Esophagus muscularis mucosa (tissue), 4 donors: ENCODE data around the gene ADORA2B. TPM values are rescaled to one million over a fixed set of nuclear protein-coding genes. Genes with fewer than 3 reads are reported as not detected.

Experiments used
- DNase-seq: peaks from one replicate; pipeline ENCODE4 v3.0.0-alpha.2; 2017; ENCODE audit errors: extremely low spot score
- H3K27ac ChIP-seq, 4 donors: fragments of 200-600 bp; sonication (generic); replicated peaks in 1 of 4; 1 replicate in 3 of 4; 2 replicates in 1 of 4; pipeline ENCODE4 v1.5.1; 2016 to 2019; ENCODE audit warnings: mild to moderate bottlenecking in 1 of 4
- H3K27me3 ChIP-seq, 4 donors: fragments of 200-600 bp; sonication (generic); one replicate each; pipeline versions ENCODE4 v1.5.1 to v1.6.0; 2016 to 2019
- H3K36me3 ChIP-seq, 4 donors: fragments of 200-600 bp; sonication (generic); one replicate each; pipeline ENCODE4 v1.5.1; 2016 to 2019
- H3K4me1 ChIP-seq, 4 donors: fragments of 200-600 bp; sonication (generic); one replicate each; pipeline ENCODE4 v1.5.1; 2016 to 2019
- H3K4me3 ChIP-seq, 4 donors: fragments of 200-600 bp; sonication (generic); 1 replicate in 2 of 4; 2 replicates in 2 of 4; pipeline ENCODE4 v1.5.1; 2016 to 2019; ENCODE audit warnings: mild to moderate bottlenecking in 4 of 4, moderate library complexity in 1 of 4
- H3K9me3 ChIP-seq, 4 donors: fragments of 200-600 bp; sonication (generic); 1 replicate in 3 of 4; 2 replicates in 1 of 4; pipeline ENCODE4 v1.5.1; 2016 to 2019
- EP300 ChIP-seq: sonication (generic); formaldehyde crosslinking; IDR thresholded peaks from one replicate; pipeline ENCODE4 v1.6.1; 2017; ENCODE audit warnings: antibody characterized with exemption
- POLR2A ChIP-seq: fragments of 450-650 bp; IDR thresholded peaks from one replicate; pipeline ENCODE4 v1.6.1; 2017; ENCODE audit warnings: antibody characterized with exemption, moderate library complexity, mild to moderate bottlenecking, low read depth
- POLR2AphosphoS5 ChIP-seq, 2 donors: sonication (generic); formaldehyde crosslinking; IDR thresholded peaks; one replicate each; pipeline ENCODE4 v1.6.1; 2017; ENCODE audit warnings: antibody characterized with exemption in 2 of 2
- WGBS: methylation state at CpG from one replicate; pipeline ENCODE4 v1.1.5; 2018; 5-methylcytosine and 5-hydroxymethylcytosine counted together
- intact Hi-C: fragments of 100-400 bp; cut with DNase I; formaldehyde crosslinking; loops from one replicate; pipeline ENCODE4 v1.15.1; 2023
- total RNA-seq, 4 donors: library from RNA; depleted of rRNA; stranded (reverse); fragments of >200 nt; gene quantifications; one replicate each; pipeline versions ENCODE4 v1.1.0 to v1.2.1, GENCODE V29; 2016
- TF ChIP-seq, protein P1 (sequence below), 3 experiments: fragments of 200-600 bp in 2 of 3; fragments of 450-650 bp in 1 of 3; sonication (generic) in 2 of 3; IDR thresholded peaks; one replicate each; pipeline ENCODE4 v1.5.1; 2017 to 2019; ENCODE audit warnings: antibody characterized with exemption in 3 of 3, mild to moderate bottlenecking in 2 of 3, moderate library complexity in 1 of 3

ADORA2B gene
- total RNA-seq, 4 donors from 2014 or later = 0.26 to 0.75 (median 0.37) TPM

DNA sequence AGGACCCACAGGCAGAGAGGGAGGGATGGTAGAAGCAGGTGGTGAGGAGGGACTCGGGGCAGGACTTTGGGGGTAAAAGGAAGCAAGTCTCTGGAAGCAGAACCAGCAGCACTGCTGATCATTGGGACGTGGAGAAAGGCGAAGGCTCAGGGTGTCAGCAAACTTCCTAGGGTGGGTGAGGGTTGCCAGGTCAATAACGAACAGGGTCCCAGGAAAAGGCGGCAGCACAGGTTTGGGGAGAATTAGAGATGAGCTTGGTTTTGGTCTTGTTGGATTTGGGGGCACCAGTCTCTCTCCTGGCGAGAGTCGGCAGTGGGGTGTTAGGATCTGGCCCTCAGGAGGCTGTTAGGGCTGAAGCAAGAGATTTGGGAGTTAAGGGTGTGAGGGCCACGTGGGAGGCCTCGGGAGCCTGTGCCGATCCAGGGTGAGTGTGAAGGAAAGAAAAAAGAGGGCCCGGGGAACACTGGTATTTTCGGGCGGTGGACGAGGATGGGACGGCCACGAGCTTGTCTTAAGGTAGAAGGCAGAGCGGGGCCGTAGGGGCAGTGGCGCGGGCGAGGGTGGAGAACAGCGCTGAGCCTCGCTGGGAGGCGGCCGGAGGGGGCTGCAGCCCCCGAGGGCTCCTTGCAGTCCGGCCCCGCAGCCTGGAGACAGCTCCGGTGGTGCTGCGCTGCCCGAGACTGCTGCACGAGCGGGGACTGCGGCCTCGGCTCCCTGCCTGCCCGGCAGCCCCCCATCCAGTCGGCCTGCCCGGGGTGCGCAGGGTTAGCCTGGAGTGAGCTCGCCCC is 765 bp upstream of the ADORA2B start:
- Histone ChIP-seq H3K36me3 (no peaks in the 10 kb centered on the region), H3K27ac (peak overlapping the region in 1 of 4 donors; percentile 23), H3K9me3 (no peaks in the 10 kb centered on the region), H3K27me3 (peaks cover 0 to 42% (median 4%) of the 10 kb centered on the region in 4 donors), H3K4me3 (peak overlapping the region; percentile 57 to 70 (median 64)), H3K4me1 (peaks cover 17 to 39% (median 34%) of the 10 kb centered on the region in 4 donors)
- TF ChIP-seq EP300 = no peak
- TF ChIP-seq POLR2A = no peak
- TF ChIP-seq, protein P1, sequence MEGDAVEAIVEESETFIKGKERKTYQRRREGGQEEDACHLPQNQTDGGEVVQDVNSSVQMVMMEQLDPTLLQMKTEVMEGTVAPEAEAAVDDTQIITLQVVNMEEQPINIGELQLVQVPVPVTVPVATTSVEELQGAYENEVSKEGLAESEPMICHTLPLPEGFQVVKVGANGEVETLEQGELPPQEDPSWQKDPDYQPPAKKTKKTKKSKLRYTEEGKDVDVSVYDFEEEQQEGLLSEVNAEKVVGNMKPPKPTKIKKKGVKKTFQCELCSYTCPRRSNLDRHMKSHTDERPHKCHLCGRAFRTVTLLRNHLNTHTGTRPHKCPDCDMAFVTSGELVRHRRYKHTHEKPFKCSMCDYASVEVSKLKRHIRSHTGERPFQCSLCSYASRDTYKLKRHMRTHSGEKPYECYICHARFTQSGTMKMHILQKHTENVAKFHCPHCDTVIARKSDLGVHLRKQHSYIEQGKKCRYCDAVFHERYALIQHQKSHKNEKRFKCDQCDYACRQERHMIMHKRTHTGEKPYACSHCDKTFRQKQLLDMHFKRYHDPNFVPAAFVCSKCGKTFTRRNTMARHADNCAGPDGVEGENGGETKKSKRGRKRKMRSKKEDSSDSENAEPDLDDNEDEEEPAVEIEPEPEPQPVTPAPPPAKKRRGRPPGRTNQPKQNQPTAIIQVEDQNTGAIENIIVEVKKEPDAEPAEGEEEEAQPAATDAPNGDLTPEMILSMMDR (IDR thresholded peaks at IDR 0.05) = no peak
- no peak for TF ChIP-seq POLR2AphosphoS5 (IDR thresholded peaks at IDR 0.05)
- no peak for DNase-seq
- intact Hi-C loops = loop anchor here (10.0 kb wide), 1 partner anchor 51 kb away; the partner anchor contains the start of genes TTC19 and ZSWIM7
- WGBS = 24% methylated on average over 32 of the region's 40 CpGs

DNA sequence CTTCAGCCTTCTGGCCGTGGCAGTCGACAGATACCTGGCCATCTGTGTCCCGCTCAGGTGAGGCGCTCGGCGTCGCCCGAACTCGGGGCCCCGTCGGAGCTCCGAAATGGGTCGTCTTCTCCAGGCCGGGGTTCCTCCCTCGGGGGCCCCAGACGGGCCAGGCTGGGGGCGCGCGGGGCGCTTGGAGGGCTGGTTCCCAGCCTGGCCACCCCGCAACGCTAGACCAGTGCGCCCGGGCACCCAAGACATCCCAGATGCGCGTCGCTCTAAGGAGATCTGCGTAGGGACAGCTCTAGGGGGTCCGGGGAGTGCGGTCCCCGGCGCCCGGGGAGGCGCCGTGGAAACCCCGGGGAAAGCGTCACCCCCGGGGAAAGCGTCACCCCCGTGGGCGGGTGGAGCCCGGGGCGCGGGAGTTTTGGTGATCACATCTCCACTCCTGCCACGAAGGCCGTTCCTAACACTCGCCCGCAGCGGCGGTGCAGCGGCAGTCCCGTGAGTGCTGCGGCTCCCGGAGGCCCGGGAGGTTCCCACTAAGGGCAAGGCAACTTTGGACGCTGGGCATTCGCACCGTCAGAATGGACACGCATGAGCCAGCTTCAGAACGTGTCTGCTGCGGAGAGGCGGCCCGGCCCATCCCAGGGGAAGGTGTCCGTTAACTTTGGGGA is 729 bp downstream of the ADORA2B start:
- no peak for DNase-seq
- WGBS = 40% methylated on average over 3 of the region's 64 CpGs
- no peaks in the 10 kb centered on the region for H3K9me3 ChIP-seq
- H3K4me1 ChIP-seq = peaks cover 17 to 39% (median 34%) of the 10 kb centered on the region in 4 donors
- TF ChIP-seq, protein P1 (IDR thresholded peaks at IDR 0.05) = no peak
- TF ChIP-seq POLR2AphosphoS5 (IDR thresholded peaks at IDR 0.05) (no peak), EP300 (no peak), POLR2A (no peak)
- H3K36me3 ChIP-seq = no peaks in the 10 kb centered on the region
- H3K27me3 ChIP-seq = peaks cover 0 to 42% (median 4%) of the 10 kb centered on the region in 4 donors
- intact Hi-C loops = loop anchor here (10.0 kb wide), 1 partner anchor 49 kb away; the partner anchor contains the start of genes TTC19 and ZSWIM7
- H3K4me3 ChIP-seq = peak overlapping the region; percentile 57 to 70 (median 64)
- H3K27ac ChIP-seq = no peak overlapping the region

GRCh38 chr17:15946611-15947120 is 1.7 kb downstream of the ADORA2B start:
- no peak overlapping the region for H3K27ac ChIP-seq
- peaks cover 17 to 39% (median 34%) of the 10 kb centered on the region in 4 donors for H3K4me1 ChIP-seq
- no peaks in the 10 kb centered on the region for H3K36me3 ChIP-seq
- intact Hi-C loops = loop anchor here (10.0 kb wide), 1 partner anchor 48 kb away; the partner anchor contains the start of genes TTC19 and ZSWIM7
- no peaks in the 10 kb centered on the region for H3K9me3 ChIP-seq
- no peak overlapping the region for H3K4me3 ChIP-seq
- no peak for DNase-seq
- 68% methylated on average over 8 of the region's 9 CpGs for WGBS
- peaks cover 0 to 42% (median 4%) of the 10 kb centered on the region in 4 donors for H3K27me3 ChIP-seq
- TF ChIP-seq EP300 (no peak), POLR2AphosphoS5 (IDR thresholded peaks at IDR 0.05) (no peak), POLR2A (no peak)
- TF ChIP-seq, protein P1 (IDR thresholded peaks at IDR 0.05) = no peak

GRCh38 chr17:15947271-15947670 is 2.3 kb downstream of the ADORA2B start:
- Histone ChIP-seq H3K4me1 (peaks cover 17 to 39% (median 34%) of the 10 kb centered on the region in 4 donors), H3K27me3 (peaks cover 0 to 42% (median 4%) of the 10 kb centered on the region in 4 donors), H3K36me3 (no peaks in the 10 kb centered on the region), H3K27ac (no peak overlapping the region), H3K4me3 (no peak overlapping the region), H3K9me3 (no peaks in the 10 kb centered on the region)
- no peak for DNase-seq
- TF ChIP-seq, protein P1 (IDR thresholded peaks at IDR 0.05) = no peak
- TF ChIP-seq POLR2AphosphoS5 (IDR thresholded peaks at IDR 0.05) (no peak), POLR2A (no peak), EP300 (no peak)
- intact Hi-C loops = loop anchor here (10.0 kb wide), 1 partner anchor 48 kb away; the partner anchor contains the start of genes TTC19 and ZSWIM7
- 83% methylated on average over 1 of the region's 3 CpGs for WGBS
